IMR-90 (cell line): ENCODE data around the gene DRC3. TPM values are rescaled to one million over a fixed set of nuclear protein-coding genes. Genes with fewer than 3 reads are reported as not detected.

Experiments
- ATAC-seq: fragments of 200-7000 bp; cut with Tn5 transposase; 2 replicates; pipeline ENCODE4 v1.9.1; 2020; ENCODE audit warnings: low read depth, mild to moderate bottlenecking, moderate library complexity
- BruUV-seq: library from RNA; stranded (reverse); fragments of 400-500 nt; replicated peaks from 2 replicates; lab custom pipeline; 2021; lab: Mats Ljungman, UMichigan
- CTCF ChIA-PET: fragments of 300-600 bp; formaldehyde crosslinking; extraction: SDS; loops from one replicate; lab custom pipeline; 2021; ENCODE audit warnings: antibody characterized with exemption; lab: Yijun Ruan, JAX
- POLR2A ChIA-PET: fragments of 300-600 bp; sonication (Branson Sonifier 250); formaldehyde crosslinking; loops from one replicate; lab custom pipeline; 2022; ENCODE audit warnings: antibody characterized with exemption; ENCODE audit not compliant: unreplicated experiment; lab: Charles Lee
- DNase-seq: peaks from one replicate; pipeline ENCODE4 v3.0.0; 2013
- H2AFZ ChIP-seq: replicated peaks from 2 replicates; pipeline ENCODE3; 2013; ENCODE audit warnings: low read length, mild to moderate bottlenecking; ENCODE audit not compliant: poor library complexity
- H2AK5ac ChIP-seq: 2 replicates; pipeline ENCODE4 v1.6.1; 2013; ENCODE audit warnings: low read depth, low read length, inconsistent platforms
- H2AK9ac ChIP-seq: replicated peaks from 2 replicates; pipeline ENCODE3; 2013; ENCODE audit warnings: mild to moderate bottlenecking, low read depth, low read length, moderate library complexity; ENCODE audit not compliant: poor library complexity
- H2BK120ac ChIP-seq: 2 replicates; pipeline ENCODE4 v1.6.1; 2013; ENCODE audit warnings: low read depth, low read length, inconsistent platforms
- H2BK15ac ChIP-seq: 3 replicates; pipeline ENCODE4 v1.6.1; 2013; ENCODE audit warnings: low read depth, low read length, inconsistent platforms
- H2BK20ac ChIP-seq: 2 replicates; pipeline ENCODE4 v1.6.1; 2013; ENCODE audit warnings: low read depth, mild to moderate bottlenecking, inconsistent platforms, low read length, moderate library complexity
- H2BK5ac ChIP-seq: 2 replicates; pipeline ENCODE4 v1.6.1; 2013; ENCODE audit warnings: mild to moderate bottlenecking, low read depth, low read length, inconsistent platforms; ENCODE audit not compliant: poor library complexity, severe bottlenecking
- H3K14ac ChIP-seq: replicated peaks from 2 replicates; pipeline ENCODE4 v1.6.1; 2013; ENCODE audit warnings: low read depth, low read length, inconsistent platforms
- H3K18ac ChIP-seq: 2 replicates; pipeline ENCODE4 v1.6.1; 2013; ENCODE audit warnings: low read depth, low read length, control low read depth
- H3K23ac ChIP-seq: 2 replicates; pipeline ENCODE4 v1.6.1; 2013; ENCODE audit warnings: low read depth, low read length, inconsistent platforms
- H3K27ac ChIP-seq: 2 replicates; pipeline ENCODE4 v1.5.1; 2013; ENCODE audit warnings: mild to moderate bottlenecking, control low read depth, low read length; ENCODE audit not compliant: insufficient read depth
- H3K27me3 ChIP-seq: 2 replicates; pipeline ENCODE4 v1.6.1; 2013; ENCODE audit warnings: low read length; ENCODE audit not compliant: control insufficient read depth, insufficient read depth
- H3K36me3 ChIP-seq: 2 replicates; pipeline ENCODE4 v1.6.1; 2013; ENCODE audit warnings: low read length, mixed read lengths; ENCODE audit not compliant: control insufficient read depth, insufficient read depth
- H3K4ac ChIP-seq: 2 replicates; pipeline ENCODE4 v1.6.1; 2013; ENCODE audit warnings: low read depth, low read length, inconsistent platforms
- H3K4me1 ChIP-seq: 2 replicates; pipeline ENCODE4 v1.6.1; 2013; ENCODE audit warnings: low read length, mixed read lengths; ENCODE audit not compliant: control insufficient read depth, insufficient read depth
- H3K4me2 ChIP-seq: 2 replicates; pipeline ENCODE4 v1.6.1; 2013; ENCODE audit warnings: low read depth, mild to moderate bottlenecking, control low read depth, low read length, moderate library complexity
- H3K4me3 ChIP-seq: 2 replicates; pipeline ENCODE4 v1.5.1; 2013; ENCODE audit warnings: low read depth, mild to moderate bottlenecking, control low read depth, low read length, moderate library complexity; ENCODE audit not compliant: insufficient read depth
- H3K56ac ChIP-seq: 2 replicates; pipeline ENCODE4 v1.6.1; 2013; ENCODE audit warnings: low read length, inconsistent platforms; ENCODE audit not compliant: insufficient read depth; ENCODE audit errors: extremely low read depth
- H3K79me1 ChIP-seq, 2 experiments: 2 replicates each; pipeline ENCODE4 v1.6.1; 2013; ENCODE audit warnings: low read length in 2 of 2, inconsistent platforms in 1 of 2, low read depth in 1 of 2
- H3K9ac ChIP-seq: 2 replicates; pipeline ENCODE4 v1.6.1; 2013; ENCODE audit warnings: low read depth, low read length, control low read depth
- H3K9me1 ChIP-seq: 2 replicates; pipeline ENCODE4 v1.6.1; 2013; ENCODE audit warnings: low read length, inconsistent platforms; ENCODE audit not compliant: insufficient read depth
- H3K9me3 ChIP-seq: 2 replicates; pipeline ENCODE4 v1.6.1; 2013; ENCODE audit warnings: low read length; ENCODE audit not compliant: control insufficient read depth, insufficient read depth
- H4K20me1 ChIP-seq: 2 replicates; pipeline ENCODE4 v1.6.1; 2013; ENCODE audit warnings: low read length, inconsistent platforms; ENCODE audit not compliant: insufficient read depth
- H4K5ac ChIP-seq: 2 replicates; pipeline ENCODE4 v1.6.1; 2013; ENCODE audit warnings: mild to moderate bottlenecking, low read depth, low read length, control low read depth
- H4K8ac ChIP-seq, 2 experiments: 2 replicates each; pipeline ENCODE4 v1.6.1; 2013; ENCODE audit warnings: low read depth in 2 of 2, low read length in 2 of 2, control low read depth in 1 of 2, inconsistent platforms in 1 of 2
- H4K91ac ChIP-seq: 2 replicates; pipeline ENCODE4 v1.6.1; 2013; ENCODE audit warnings: low read depth, low read length, inconsistent platforms; ENCODE audit not compliant: insufficient read depth
- CTCF ChIP-seq: conservative IDR thresholded peaks from 2 replicates; pipeline ENCODE4 v1.5.1; 2012; ENCODE audit warnings: mild to moderate bottlenecking, low read depth, low read length, improper control_type of control experiment
- ELK1 ChIP-seq: fragments of 150-350 bp; IDR thresholded peaks from 2 replicates; pipeline ENCODE4 v1.6.1; 2016; ENCODE audit warnings: low read depth, mild to moderate bottlenecking, low read length, moderate library complexity, borderline replicate concordance
- SMC3 ChIP-seq: fragments of 150-350 bp; IDR thresholded peaks from 2 replicates; pipeline ENCODE4 v1.6.1; 2016; ENCODE audit warnings: low read depth, mild to moderate bottlenecking, antibody characterized with exemption, low read length, moderate library complexity
- WGBS, 2 experiments: methylation state at CpG; one replicate each; pipeline versions ENCODE4 v1.1.5 to v1.1.7; 2013; ENCODE audit warnings: missing lambda C conversion rate in 2 of 2; ENCODE audit not compliant: insufficient read length in 1 of 2; ENCODE audit errors: extremely low coverage in 2 of 2; 5-methylcytosine and 5-hydroxymethylcytosine counted together
- dilution Hi-C: fragments of 300-500 bp; cut with HindIII; formaldehyde crosslinking; loops from one replicate; pipeline ENCODE4 v1.14.3; 2018; ENCODE audit warnings: low sequenced_read_pairs; ENCODE audit not compliant: unreplicated experiment
- in situ Hi-C: fragments of 300-500 bp; cut with MboI; formaldehyde crosslinking; loops from 3 replicates; pipeline ENCODE4 v1.14.3; 2019; ENCODE audit warnings: low sequenced_read_pairs, inconsistent platforms, mixed read lengths
- intact Hi-C: fragments of 100-400 bp; cut with micrococcal nuclease; formaldehyde crosslinking; loops from 2 replicates; pipeline ENCODE4 v1.10.0; 2022
- polyA plus RNA-seq, 3 experiments: library from polyadenylated mRNA; depleted of rRNA; stranded (reverse); fragments of >200 nt; gene quantifications; 2 replicates each; pipeline ENCODE4 v1.2.3, GENCODE V29; 2012; ENCODE audit warnings: low replicate concordance in 1 of 3
- total RNA-seq: library from RNA; depleted of rRNA; stranded (reverse); fragments of >200 nt; gene quantifications from 2 replicates; pipeline ENCODE4 v1.2.3, GENCODE V29; 2012

DRC3 gene
- total and polyA plus RNA-seq, 2 of the 4 experiments (the other 2 are of a cell fraction), result 0.55 to 0.72 TPM

- POLR2A ChIA-PET, result no interaction called here
- dilution Hi-C loops, result no loop called here
Measured at GRCh38 chr17:17938388-17939107, 34.1 kb upstream of the DRC3 start.

More at GRCh38 chr17:17938388-17939107, 34.1 kb upstream of the DRC3 start:
- H2AK5ac ChIP-seq, result peak overlapping the region; percentile 63
- H3K4me1 ChIP-seq, result peaks cover 48% of the 10 kb centered on the region
- in situ Hi-C loops (no loop called here), intact Hi-C loops (no loop called here)
- no peak overlapping the region for H2AK9ac ChIP-seq
- no peak overlapping the region for H4K5ac ChIP-seq
- no peak for DNase-seq
- H4K91ac ChIP-seq, result no peak overlapping the region
- TF ChIP-seq SMC3, result no peak
- no peak for TF ChIP-seq ELK1
- no peak for TF ChIP-seq CTCF
- H3K27me3 ChIP-seq, result no peaks in the 10 kb centered on the region
- 0 out of 2 replicates have a peak overlapping the region, but pooled peaks have one; percentile 24 for H2BK20ac ChIP-seq
- H2BK120ac ChIP-seq, result peak overlapping the region; percentile 33; the same call in 1 of the 2 replicates
- H3K9me1 ChIP-seq, result peaks cover 54% of the 10 kb centered on the region
- no peak overlapping the region for H3K27ac ChIP-seq
- H4K8ac ChIP-seq, result no peak overlapping the region
- no peak overlapping the region for H3K9ac ChIP-seq
- CTCF ChIA-PET, result no interaction called here
- H3K18ac ChIP-seq, result no peak overlapping the region
- no peaks in the 10 kb centered on the region for H3K36me3 ChIP-seq
- no peak overlapping the region for H2AFZ ChIP-seq
- peak overlapping the region; percentile 30; the same call in 1 of the 3 replicates for H2BK15ac ChIP-seq
- 0 out of 2 replicates have a peak overlapping the region, but pooled peaks have one; percentile 42 for H3K4ac ChIP-seq
- no peak overlapping the region for H3K56ac ChIP-seq
- H3K79me1 ChIP-seq, result peaks cover 35 to 89% of the 10 kb centered on the region in 2 experiments
- H3K4me2 ChIP-seq, result no peak overlapping the region
- H4K20me1 ChIP-seq, result peaks cover 25% of the 10 kb centered on the region; the same call in 1 of the 2 replicates
- no peak overlapping the region for H2BK5ac ChIP-seq
- no peak overlapping the region for H3K4me3 ChIP-seq
- H3K14ac ChIP-seq, result no peak overlapping the region
- ATAC-seq, result no peak
- H3K23ac ChIP-seq, result peak overlapping the region; percentile 5; the same call in 1 of the 2 replicates
- no peaks in the 10 kb centered on the region for H3K9me3 ChIP-seq
- no CpG with 5 or more reads among the region's 8 CpGs for WGBS, 2 experiments
- BruUV-seq, result no TSS peak
